ENCODE results near the gene LTV1. TPM values are rescaled to one million over a fixed set of nuclear protein-coding genes. Genes with fewer than 3 reads are reported as not detected.
"Not testable (repeated sequence)": the region's sequence is repeated elsewhere in the genome, so short reads cannot be mapped to it uniquely, and the experiment has no call there.

The LTV1 gene
- total RNA-seq, 1 donor = 16.6 TPM

DNA sequence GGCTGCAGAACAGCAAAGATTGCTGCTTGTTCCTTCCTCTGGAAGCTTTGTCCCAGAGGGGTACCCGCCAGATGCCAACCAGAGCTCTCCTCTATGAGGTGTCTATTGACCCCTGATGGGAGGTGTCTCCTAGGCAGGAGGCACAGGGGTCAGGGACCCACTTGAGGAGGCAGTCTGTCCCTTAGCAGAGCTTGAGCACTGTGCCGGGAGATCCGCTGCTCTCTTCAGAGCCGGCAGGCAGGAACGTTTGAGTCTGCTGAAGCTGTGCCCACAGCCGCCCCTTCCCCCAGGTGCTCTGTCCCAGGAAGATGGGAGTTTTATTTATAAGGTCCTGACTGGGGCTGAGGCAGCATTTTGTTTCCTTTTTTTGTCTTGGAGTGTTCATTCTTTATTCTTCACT is 13.6 kb downstream of the LTV1 start:
- peaks cover 14% of the 10 kb centered on the region for H3K79me2 ChIP-seq (ENCODE audit: insufficient read depth, low read length)
- DNase-seq (ENCODE audit: insufficient read length, low spot score, missing footprints); H3K4me3 ChIP-seq (ENCODE audit: insufficient read depth, low read length); H3K4me2 ChIP-seq (ENCODE audit: insufficient read depth, low read length); H3K27ac ChIP-seq (ENCODE audit: low read depth, low read length); H3K4me1 ChIP-seq (ENCODE audit: insufficient read depth, low read length); H2AFZ ChIP-seq (ENCODE audit: low read length); H3K27me3 ChIP-seq (ENCODE audit: insufficient read depth, low read length); H3K9me3 ChIP-seq (ENCODE audit: low read depth, low read length); H4K20me1 ChIP-seq (ENCODE audit: insufficient read depth, low read length): not testable (repeated sequence)
- peaks cover 67% of the 10 kb centered on the region for H3K36me3 ChIP-seq (ENCODE audit: insufficient read depth, low read length)

DNA sequence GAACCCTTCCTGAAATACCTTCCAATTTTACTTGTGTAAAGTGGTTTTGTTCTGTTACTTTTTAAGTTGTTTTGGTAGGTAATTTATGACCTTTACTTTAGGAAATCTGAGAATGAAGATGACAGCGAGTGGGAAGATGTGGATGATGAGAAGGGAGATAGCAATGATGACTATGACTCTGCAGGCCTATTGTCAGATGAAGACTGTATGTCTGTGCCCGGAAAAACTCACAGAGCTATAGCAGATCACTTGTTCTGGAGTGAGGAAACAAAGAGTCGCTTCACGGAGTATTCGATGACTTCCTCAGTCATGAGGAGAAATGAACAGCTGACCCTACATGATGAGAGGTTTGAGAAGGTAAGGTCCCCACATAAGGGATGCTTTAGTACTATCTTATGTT is 14.5 kb downstream of the LTV1 start:
- Histone ChIP-seq H3K79me2 (ENCODE audit: insufficient read depth, low read length) (peaks cover 8% of the 10 kb centered on the region), H3K4me1 (ENCODE audit: insufficient read depth, low read length) (no peaks in the 10 kb centered on the region), H3K27ac (ENCODE audit: low read depth, low read length) (no peak overlapping the region), H3K27me3 (ENCODE audit: insufficient read depth, low read length) (no peaks in the 10 kb centered on the region), H3K4me3 (ENCODE audit: insufficient read depth, low read length) (no peak overlapping the region), H3K4me2 (ENCODE audit: insufficient read depth, low read length) (no peak overlapping the region), H4K20me1 (ENCODE audit: insufficient read depth, low read length) (no peaks in the 10 kb centered on the region), H2AFZ (ENCODE audit: low read length) (no peak overlapping the region), H3K36me3 (ENCODE audit: insufficient read depth, low read length) (peaks cover 72% of the 10 kb centered on the region), H3K9me3 (ENCODE audit: low read depth, low read length) (no peaks in the 10 kb centered on the region)
- DNase-seq (ENCODE audit: insufficient read length, low spot score, missing footprints) = no peak
- TF ChIP-seq, protein P1, sequence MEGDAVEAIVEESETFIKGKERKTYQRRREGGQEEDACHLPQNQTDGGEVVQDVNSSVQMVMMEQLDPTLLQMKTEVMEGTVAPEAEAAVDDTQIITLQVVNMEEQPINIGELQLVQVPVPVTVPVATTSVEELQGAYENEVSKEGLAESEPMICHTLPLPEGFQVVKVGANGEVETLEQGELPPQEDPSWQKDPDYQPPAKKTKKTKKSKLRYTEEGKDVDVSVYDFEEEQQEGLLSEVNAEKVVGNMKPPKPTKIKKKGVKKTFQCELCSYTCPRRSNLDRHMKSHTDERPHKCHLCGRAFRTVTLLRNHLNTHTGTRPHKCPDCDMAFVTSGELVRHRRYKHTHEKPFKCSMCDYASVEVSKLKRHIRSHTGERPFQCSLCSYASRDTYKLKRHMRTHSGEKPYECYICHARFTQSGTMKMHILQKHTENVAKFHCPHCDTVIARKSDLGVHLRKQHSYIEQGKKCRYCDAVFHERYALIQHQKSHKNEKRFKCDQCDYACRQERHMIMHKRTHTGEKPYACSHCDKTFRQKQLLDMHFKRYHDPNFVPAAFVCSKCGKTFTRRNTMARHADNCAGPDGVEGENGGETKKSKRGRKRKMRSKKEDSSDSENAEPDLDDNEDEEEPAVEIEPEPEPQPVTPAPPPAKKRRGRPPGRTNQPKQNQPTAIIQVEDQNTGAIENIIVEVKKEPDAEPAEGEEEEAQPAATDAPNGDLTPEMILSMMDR (IDR thresholded peaks at IDR 0.05; ENCODE audit: extremely low read depth, low read depth, low read length) = no peak

DNA sequence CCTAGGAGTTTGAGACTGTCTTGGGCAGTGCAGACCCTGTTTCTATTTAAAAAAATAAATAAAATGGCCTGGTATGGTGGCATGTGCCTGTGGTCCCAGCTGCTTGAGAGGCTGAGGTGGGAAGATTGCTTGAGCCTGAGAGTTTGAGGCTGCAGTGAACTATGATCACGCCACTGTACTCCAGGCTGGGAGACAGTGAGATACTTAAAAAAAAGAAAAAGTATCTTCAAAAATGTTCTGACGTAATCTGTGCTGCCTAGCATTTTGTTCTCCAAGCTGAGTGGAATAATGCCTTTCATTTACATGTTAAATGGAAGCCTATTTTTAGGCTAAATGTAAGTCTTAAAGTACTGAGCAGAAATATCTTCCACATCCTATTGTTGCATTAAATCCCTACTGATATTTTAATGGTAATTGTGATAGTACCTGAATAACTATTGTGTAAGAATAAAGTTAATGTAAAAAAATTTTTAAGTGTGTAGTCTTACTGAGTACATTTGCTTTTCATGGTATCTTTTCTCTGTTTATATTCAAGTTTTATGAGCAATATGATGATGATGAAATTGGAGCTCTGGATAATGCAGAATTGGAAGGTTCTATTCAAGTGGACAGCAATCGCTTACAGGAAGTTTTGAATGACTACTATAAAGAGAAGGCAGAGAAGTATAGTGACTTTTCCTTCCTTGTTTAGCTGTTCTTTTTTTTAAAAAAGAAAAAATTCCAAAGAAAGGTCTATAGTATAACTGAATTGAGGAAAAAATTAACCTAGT is 16.9 kb downstream of the LTV1 start:
- H3K36me3 ChIP-seq (ENCODE audit: insufficient read depth, low read length) = peaks cover 90% of the 10 kb centered on the region
- no peak for DNase-seq (ENCODE audit: insufficient read length, low spot score, missing footprints)

DNA sequence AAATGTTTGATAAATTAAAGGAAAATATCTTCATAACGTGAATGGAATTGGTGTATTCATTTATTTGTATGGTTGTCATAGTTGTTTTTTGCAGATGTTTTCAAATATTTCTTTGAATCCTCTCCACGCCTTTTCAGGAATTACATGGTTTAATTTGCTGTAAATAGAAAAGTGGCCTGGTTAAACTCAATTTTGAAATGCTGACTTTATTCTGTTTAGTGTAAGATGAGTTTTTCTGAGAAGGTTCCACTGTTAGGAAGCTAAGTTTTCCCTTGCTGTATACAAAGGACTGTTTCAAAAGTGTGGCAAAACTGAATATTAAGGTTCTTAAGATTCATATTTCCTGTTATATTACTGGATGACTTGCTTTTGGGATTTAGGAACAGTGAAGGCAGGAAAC is 20.6 kb downstream of the LTV1 start:
- H3K79me2 ChIP-seq (ENCODE audit: insufficient read depth, low read length) = no peaks in the 10 kb centered on the region
- H3K4me3 ChIP-seq (ENCODE audit: insufficient read depth, low read length) = no peak overlapping the region
- H3K27ac ChIP-seq (ENCODE audit: low read depth, low read length) = no peak overlapping the region
- peaks cover 56% of the 10 kb centered on the region for H3K36me3 ChIP-seq (ENCODE audit: insufficient read depth, low read length)
- no peak overlapping the region for H2AFZ ChIP-seq (ENCODE audit: low read length)
- TF ChIP-seq, protein P1 (IDR thresholded peaks at IDR 0.05; ENCODE audit: extremely low read depth, low read depth, low read length) = no peak
- no peaks in the 10 kb centered on the region for H3K9me3 ChIP-seq (ENCODE audit: low read depth, low read length)
- H3K4me1 ChIP-seq (ENCODE audit: insufficient read depth, low read length) = no peaks in the 10 kb centered on the region
- no peaks in the 10 kb centered on the region for H4K20me1 ChIP-seq (ENCODE audit: insufficient read depth, low read length)
- DNase-seq (ENCODE audit: insufficient read length, low spot score, missing footprints) = no peak
- no peaks in the 10 kb centered on the region for H3K27me3 ChIP-seq (ENCODE audit: insufficient read depth, low read length)
- no peak overlapping the region for H3K4me2 ChIP-seq (ENCODE audit: insufficient read depth, low read length)

More for the DNA sequence above, 16.9 kb downstream of the LTV1 start:
- TF ChIP-seq, protein P1 (IDR thresholded peaks at IDR 0.05; ENCODE audit: extremely low read depth, low read depth, low read length) = no peak
- Histone ChIP-seq H4K20me1 (ENCODE audit: insufficient read depth, low read length) (no peaks in the 10 kb centered on the region), H3K4me2 (ENCODE audit: insufficient read depth, low read length) (no peak overlapping the region), H3K79me2 (ENCODE audit: insufficient read depth, low read length) (peaks cover 4% of the 10 kb centered on the region), H3K4me1 (ENCODE audit: insufficient read depth, low read length) (no peaks in the 10 kb centered on the region), H2AFZ (ENCODE audit: low read length) (no peak overlapping the region), H3K27me3 (ENCODE audit: insufficient read depth, low read length) (no peaks in the 10 kb centered on the region), H3K27ac (ENCODE audit: low read depth, low read length) (no peak overlapping the region), H3K9me3 (ENCODE audit: low read depth, low read length) (no peaks in the 10 kb centered on the region), H3K4me3 (ENCODE audit: insufficient read depth, low read length) (no peak overlapping the region)

Data from osteoblast (primary cell).